ENCODE data around the gene TAOK1. TPM values are rescaled to one million over a fixed set of nuclear protein-coding genes. Genes with fewer than 3 reads are reported as not detected.
"Not testable (repeated sequence)": the region's sequence is repeated elsewhere in the genome, so short reads cannot be mapped to it uniquely, and the experiment has no call there.

Gene TAOK1
- total and polyA plus RNA-seq, 12 donors: 6.4 to 66.3 (median 46.6) TPM

DNA sequence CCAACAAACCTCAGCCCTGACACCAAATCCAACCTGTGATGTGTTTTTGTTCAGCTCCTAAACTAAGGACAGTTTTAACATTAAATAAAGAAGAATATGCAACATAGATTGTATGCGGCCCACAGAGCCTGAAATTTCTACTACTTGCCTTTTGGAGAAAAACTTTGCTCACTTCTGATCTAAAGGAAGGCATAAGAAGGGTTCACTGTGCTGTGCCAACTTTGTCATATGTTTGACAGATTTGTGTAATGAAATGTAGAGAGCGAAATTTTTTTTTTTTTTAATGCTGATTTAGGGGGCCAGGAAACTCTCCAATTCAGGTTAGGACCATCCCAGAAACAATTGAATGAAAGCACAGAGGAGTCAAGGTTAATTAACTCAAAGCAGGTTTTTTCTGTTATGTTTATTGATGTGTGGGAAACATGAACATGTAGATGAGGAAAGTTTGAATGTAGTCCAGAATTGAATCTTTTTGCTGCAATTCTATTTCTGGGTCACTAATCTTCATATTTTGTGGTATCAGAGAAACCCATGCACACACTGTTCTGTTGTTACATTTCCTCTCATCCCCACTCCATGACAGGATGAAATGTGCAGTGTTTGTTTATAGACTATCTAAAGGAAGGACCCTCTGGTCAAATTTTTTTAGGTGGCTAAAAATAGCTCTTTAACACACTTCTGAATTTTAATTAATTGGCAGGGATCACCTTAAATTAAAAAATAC lies 71.5 kb downstream of the TAOK1 start:
- 79 to 84% (median 83%) methylated on average over 2 of the region's 2 CpGs for WGBS, 4 donors
- H3K36me3 ChIP-seq (replicated peaks in 1 of 2): no peaks in the 10 kb centered on the region
- TF ChIP-seq, protein P1, sequence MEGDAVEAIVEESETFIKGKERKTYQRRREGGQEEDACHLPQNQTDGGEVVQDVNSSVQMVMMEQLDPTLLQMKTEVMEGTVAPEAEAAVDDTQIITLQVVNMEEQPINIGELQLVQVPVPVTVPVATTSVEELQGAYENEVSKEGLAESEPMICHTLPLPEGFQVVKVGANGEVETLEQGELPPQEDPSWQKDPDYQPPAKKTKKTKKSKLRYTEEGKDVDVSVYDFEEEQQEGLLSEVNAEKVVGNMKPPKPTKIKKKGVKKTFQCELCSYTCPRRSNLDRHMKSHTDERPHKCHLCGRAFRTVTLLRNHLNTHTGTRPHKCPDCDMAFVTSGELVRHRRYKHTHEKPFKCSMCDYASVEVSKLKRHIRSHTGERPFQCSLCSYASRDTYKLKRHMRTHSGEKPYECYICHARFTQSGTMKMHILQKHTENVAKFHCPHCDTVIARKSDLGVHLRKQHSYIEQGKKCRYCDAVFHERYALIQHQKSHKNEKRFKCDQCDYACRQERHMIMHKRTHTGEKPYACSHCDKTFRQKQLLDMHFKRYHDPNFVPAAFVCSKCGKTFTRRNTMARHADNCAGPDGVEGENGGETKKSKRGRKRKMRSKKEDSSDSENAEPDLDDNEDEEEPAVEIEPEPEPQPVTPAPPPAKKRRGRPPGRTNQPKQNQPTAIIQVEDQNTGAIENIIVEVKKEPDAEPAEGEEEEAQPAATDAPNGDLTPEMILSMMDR (IDR thresholded peaks at IDR 0.05): no peak
- no peak for TF ChIP-seq POLR2A (IDR thresholded peaks at IDR 0.05)
- H3K27me3 ChIP-seq: no peaks in the 10 kb centered on the region
- H3K9me3 ChIP-seq (replicated peaks in 1 of 3): no peaks in the 10 kb centered on the region
- no peak overlapping the region for H3K4me3 ChIP-seq
- intact Hi-C loops (cut with DNase I): no loop called here
- no peak for DNase-seq
- no peak overlapping the region for H3K27ac ChIP-seq
- H3K4me1 ChIP-seq (replicated peaks in 1 of 2): peaks cover 24 to 46% of the 10 kb centered on the region in 2 donors

DNA sequence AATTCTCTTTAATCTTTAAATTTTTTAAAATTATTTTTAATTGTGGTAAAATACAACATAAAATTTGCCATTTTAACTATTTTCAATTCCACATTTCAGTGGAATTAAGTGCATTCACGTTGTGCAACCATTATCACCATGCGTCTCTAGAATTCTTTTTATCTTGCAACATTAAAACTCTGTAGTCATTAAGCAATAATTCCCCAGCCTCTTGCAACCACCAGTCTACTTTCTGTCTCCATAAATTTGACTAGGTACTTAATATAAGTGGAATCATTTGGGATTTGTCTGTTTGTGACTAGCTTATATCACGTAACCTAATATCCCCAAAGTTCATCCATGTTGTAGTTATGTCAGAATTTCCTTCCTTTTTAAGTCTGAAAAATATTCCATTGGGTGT lies 79.1 kb downstream of the TAOK1 start:
- Histone ChIP-seq H3K36me3 (replicated peaks in 1 of 2) (peaks cover 0 to 27% of the 10 kb centered on the region in 2 donors), H3K4me1 (replicated peaks in 1 of 2) (no peaks in the 10 kb centered on the region), H3K27ac (no peak overlapping the region), H3K9me3 (replicated peaks in 1 of 3) (no peaks in the 10 kb centered on the region), H3K27me3 (no peaks in the 10 kb centered on the region), H3K4me3 (no peak overlapping the region)
- TF ChIP-seq, protein P1 (IDR thresholded peaks at IDR 0.05): no peak
- no peak for TF ChIP-seq POLR2A (IDR thresholded peaks at IDR 0.05)
- intact Hi-C loops (cut with DNase I): no loop called here
- DNase-seq: no peak
- 74 to 85% (median 80%) methylated on average over 3 of the region's 3 CpGs for WGBS, 4 donors

DNA sequence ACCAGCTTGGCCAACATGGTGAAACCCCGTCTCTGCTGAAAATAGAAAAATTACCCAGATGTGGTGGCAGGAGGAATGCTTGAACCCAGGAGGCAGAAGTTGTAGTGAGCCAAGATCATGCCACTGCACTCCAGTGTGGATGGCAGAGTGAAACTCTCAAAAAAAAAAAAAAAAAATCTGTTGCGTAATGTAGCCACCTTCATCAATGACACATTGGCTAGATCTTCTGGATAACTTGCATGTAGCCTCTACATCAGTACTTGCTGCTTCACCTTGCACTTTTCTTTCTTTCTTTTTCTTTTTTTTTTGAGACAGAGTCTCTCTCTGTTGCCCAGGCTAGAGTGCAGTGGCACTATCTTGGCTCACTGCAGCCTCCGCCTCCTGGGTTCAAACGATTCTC lies 83.3 kb downstream of the TAOK1 start:
- H3K36me3 ChIP-seq (replicated peaks in 1 of 2): peaks cover 0 to 12% of the 10 kb centered on the region in 2 donors
- intact Hi-C loops (cut with DNase I); H3K4me1 ChIP-seq (replicated peaks in 1 of 2); H3K9me3 ChIP-seq (replicated peaks in 1 of 3); DNase-seq; H3K4me3 ChIP-seq; H3K27me3 ChIP-seq; H3K27ac ChIP-seq: not testable (repeated sequence)
- 94 to 98% (median 95%) methylated on average over 4 of the region's 4 CpGs for WGBS, 4 donors

DNA sequence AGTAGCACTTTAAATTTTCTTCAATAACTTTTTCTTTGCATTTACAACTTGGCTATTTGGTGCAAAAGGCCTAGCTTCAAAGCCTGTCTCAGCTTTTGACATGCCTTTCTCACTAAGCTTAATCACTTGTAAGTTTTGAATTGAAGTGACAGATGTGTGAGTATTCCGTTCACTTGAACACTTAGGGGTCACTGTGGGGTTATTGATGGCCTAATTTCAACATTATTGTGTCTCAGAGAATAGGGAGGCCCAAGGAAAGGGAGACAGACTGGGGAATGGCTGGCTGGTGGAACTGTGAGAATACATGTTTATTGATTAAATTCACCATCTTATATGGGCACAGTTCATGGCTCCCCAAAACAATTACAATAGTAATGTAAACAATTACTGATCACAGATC lies 84.1 kb downstream of the TAOK1 start:
- Histone ChIP-seq H3K36me3 (replicated peaks in 1 of 2) (peaks cover 0 to 5% of the 10 kb centered on the region in 2 donors), H3K27me3 (no peaks in the 10 kb centered on the region)

More for the DNA sequence above, 84.1 kb downstream of the TAOK1 start:
- TF ChIP-seq, protein P1 (IDR thresholded peaks at IDR 0.05): no peak
- no peak for TF ChIP-seq POLR2A (IDR thresholded peaks at IDR 0.05)
- no peaks in the 10 kb centered on the region for H3K9me3 ChIP-seq (replicated peaks in 1 of 3)
- H3K27ac ChIP-seq: no peak overlapping the region
- H3K4me3 ChIP-seq: no peak overlapping the region
- intact Hi-C loops (cut with DNase I): no loop called here
- no peak for DNase-seq
- 74 to 82% (median 78%) methylated on average over 1 of the region's 1 CpG for WGBS, 4 donors
- H3K4me1 ChIP-seq (replicated peaks in 1 of 2): no peaks in the 10 kb centered on the region

Data from adrenal gland (tissue), 12 donors.